HEK293 (cell line): ENCODE data around the gene PCDH1.

Experiments used
- CTCF ChIA-PET: fragments of 350-600 bp; formaldehyde crosslinking; extraction: SDS; loops from one replicate; lab custom pipeline; 2021; ENCODE audit warnings: antibody characterized with exemption; lab: Yijun Ruan, JAX
- POLR2A ChIA-PET: fragments of 300-600 bp; formaldehyde crosslinking; extraction: SDS; loops from one replicate; lab custom pipeline; 2020; ENCODE audit warnings: antibody characterized with exemption, inconsistent platforms; lab: Yijun Ruan, JAX
- H3K27ac ChIP-seq: fragments of 200-500 bp; sonication (Bioruptor generic); 2 replicates; pipeline ENCODE4 v1.5.1; 2014; ENCODE audit warnings: low read depth, low read length, control low read depth, inconsistent platforms; ENCODE audit errors: extremely low read depth
- H3K36me3 ChIP-seq, 2 experiments: fragments of 200-500 bp in 1 of 2; sonication (Bioruptor generic) in 1 of 2; 1 replicate in 1 of 2; 2 replicates in 1 of 2; pipeline ENCODE4 v1.5.1; 2014 to 2017; ENCODE audit warnings: inconsistent platforms in 2 of 2, low read length in 2 of 2; ENCODE audit not compliant: control insufficient read depth in 2 of 2, insufficient read depth in 1 of 2
- H3K4me1 ChIP-seq: fragments of 200-500 bp; sonication (Bioruptor generic); 2 replicates; pipeline ENCODE4 v1.5.1; 2014; ENCODE audit warnings: mild to moderate bottlenecking, low read length, inconsistent platforms; ENCODE audit not compliant: control insufficient read depth, insufficient read depth
- H3K4me3 ChIP-seq: 2 replicates; pipeline ENCODE4 v1.5.1; 2011; ENCODE audit warnings: low read depth, mild to moderate bottlenecking, control low read depth, low read length, moderate library complexity
- H3K9me3 ChIP-seq: fragments of 200-500 bp; sonication (Bioruptor generic); 2 replicates; pipeline ENCODE4 v1.5.1; 2014; ENCODE audit warnings: low read depth, low read length, inconsistent platforms; ENCODE audit not compliant: control insufficient read depth, insufficient read depth
- KLF8 ChIP-seq: fragments of 450-650 bp; formaldehyde crosslinking; IDR thresholded peaks from 2 replicates; pipeline ENCODE4 v1.5.1; 2016; ENCODE audit warnings: missing biosample characterization, missing genetic modification characterization
- REPIN1 ChIP-seq: fragments of 450-650 bp; formaldehyde crosslinking; IDR thresholded peaks from 2 replicates; pipeline ENCODE4 v1.5.1; 2017; ENCODE audit warnings: missing biosample characterization, missing genetic modification characterization, low read depth
- SP7 ChIP-seq: fragments of 450-650 bp; formaldehyde crosslinking; IDR thresholded peaks from 2 replicates; pipeline ENCODE4 v1.5.1; 2016; ENCODE audit warnings: missing biosample characterization, missing genetic modification characterization
- ZBTB44 ChIP-seq: fragments of 450-650 bp; IDR thresholded peaks from 2 replicates; pipeline ENCODE4 v1.5.1; 2018; ENCODE audit warnings: missing biosample characterization, mild to moderate bottlenecking, missing genetic modification characterization
- ZBTB6 ChIP-seq: fragments of 450-650 bp; formaldehyde crosslinking; IDR thresholded peaks from 2 replicates; pipeline ENCODE4 v1.5.1; 2017; ENCODE audit warnings: missing biosample characterization, missing genetic modification characterization
- ZFP69B ChIP-seq: fragments of 450-650 bp; formaldehyde crosslinking; IDR thresholded peaks from 2 replicates; pipeline ENCODE4 v1.5.1; 2016; ENCODE audit warnings: missing biosample characterization, missing genetic modification characterization
- ZNF174 ChIP-seq: fragments of 450-650 bp; formaldehyde crosslinking; IDR thresholded peaks from 2 replicates; pipeline ENCODE4 v1.5.0; 2017; ENCODE audit warnings: missing biosample characterization, mild to moderate bottlenecking, missing genetic modification characterization
- ZNF175 ChIP-seq: fragments of 450-650 bp; formaldehyde crosslinking; IDR thresholded peaks from 2 replicates; pipeline ENCODE4 v1.5.1; 2016; ENCODE audit warnings: missing biosample characterization, missing genetic modification characterization
- ZNF184 ChIP-seq: fragments of 450-650 bp; IDR thresholded peaks from 2 replicates; pipeline ENCODE4 v1.5.1; 2018; ENCODE audit warnings: missing biosample characterization, mild to moderate bottlenecking, missing genetic modification characterization
- ZNF202 ChIP-seq: fragments of 450-650 bp; formaldehyde crosslinking; IDR thresholded peaks from 2 replicates; pipeline ENCODE4 v1.5.1; 2016; ENCODE audit warnings: missing biosample characterization, missing genetic modification characterization, borderline replicate concordance
- ZNF266 ChIP-seq: fragments of 450-650 bp; formaldehyde crosslinking; IDR thresholded peaks from 2 replicates; pipeline ENCODE4 v1.5.1; 2016; ENCODE audit warnings: missing biosample characterization, missing genetic modification characterization, low read depth
- ZNF354C ChIP-seq: fragments of 450-650 bp; formaldehyde crosslinking; IDR thresholded peaks from 2 replicates; pipeline ENCODE4 v1.5.1; 2016; ENCODE audit warnings: missing biosample characterization, missing genetic modification characterization, low read depth, borderline replicate concordance
- ZNF398 ChIP-seq: fragments of 450-650 bp; formaldehyde crosslinking; IDR thresholded peaks from 2 replicates; pipeline ENCODE4 v1.5.1; 2017; ENCODE audit warnings: missing biosample characterization, missing genetic modification characterization
- ZNF449 ChIP-seq: fragments of 450-650 bp; formaldehyde crosslinking; IDR thresholded peaks from 2 replicates; pipeline ENCODE4 v1.5.1; 2017; ENCODE audit warnings: missing biosample characterization, mild to moderate bottlenecking, missing genetic modification characterization, moderate library complexity
- ZNF518A ChIP-seq: fragments of 450-650 bp; formaldehyde crosslinking; conservative IDR thresholded peaks from 2 replicates; pipeline ENCODE4 v1.5.1; 2016; ENCODE audit warnings: low read depth, missing biosample characterization, missing genetic modification characterization
- ZNF621 ChIP-seq: fragments of 450-650 bp; formaldehyde crosslinking; IDR thresholded peaks from 2 replicates; pipeline ENCODE4 v1.5.1; 2017; ENCODE audit warnings: missing biosample characterization, missing genetic modification characterization
- ZNF654 ChIP-seq: fragments of 450-650 bp; formaldehyde crosslinking; IDR thresholded peaks from 2 replicates; pipeline ENCODE4 v1.5.1; 2016; ENCODE audit warnings: low read depth, missing biosample characterization, missing genetic modification characterization
- ZNF677 ChIP-seq: fragments of 450-650 bp; IDR thresholded peaks from 2 replicates; pipeline ENCODE4 v1.5.0; 2018; ENCODE audit warnings: missing biosample characterization, mild to moderate bottlenecking, missing genetic modification characterization, moderate library complexity
- ZNF791 ChIP-seq: fragments of 450-650 bp; formaldehyde crosslinking; IDR thresholded peaks from 2 replicates; pipeline ENCODE4 v1.5.1; 2016; ENCODE audit warnings: missing biosample characterization, missing genetic modification characterization
- ZNF843 ChIP-seq: fragments of 450-650 bp; formaldehyde crosslinking; IDR thresholded peaks from 2 replicates; pipeline ENCODE4 v1.5.1; 2016; ENCODE audit warnings: missing biosample characterization, missing genetic modification characterization

PCDH1 gene

GRCh38 chr5:141807329-141807728, 70.9 kb downstream of the PCDH1 start:
- POLR2A ChIA-PET: no interaction called here
- Histone ChIP-seq H3K27ac (no peak overlapping the region), H3K4me1 (no peaks in the 10 kb centered on the region), H3K9me3 (no peaks in the 10 kb centered on the region)
- TF ChIP-seq SP7 (tag by site-specific recombination) (no peak), ZNF354C (tag by site-specific recombination) (no peak), ZNF621 (tag by site-specific recombination) (no peak), ZNF175 (no peak), ZBTB6 (tag by site-specific recombination) (no peak), ZNF449 (tag by site-specific recombination) (no peak), ZNF398 (tag by site-specific recombination) (no peak), ZNF843 (tag by site-specific recombination) (no peak), ZFP69B (tag by site-specific recombination) (no peak), REPIN1 (tag by site-specific recombination) (no peak), ZNF677 (no peak), ZNF791 (tag by site-specific recombination) (no peak), ZBTB44 (tag by site-specific recombination) (no peak), ZNF654 (tag by site-specific recombination) (no peak), ZNF174 (tag by site-specific recombination) (no peak), KLF8 (tag by site-specific recombination) (no peak), ZNF184 (tag by site-specific recombination) (no peak), ZNF202 (tag by site-specific recombination) (no peak), ZNF518A (tag by site-specific recombination) (no peak), ZNF266 (no peak)
- TF ChIP-seq, all 188 proteins: peak for 0
- CTCF ChIA-PET: interaction anchor here (0.6 to 1.1 kb wide), 5 partner anchors 15 to 154 kb away, joined by 3 to 5 read pairs (median 3); no protein-coding TSS in a partner anchor
- Histone ChIP-seq H3K4me3 (no peak overlapping the region), H3K36me3 (no peaks in the 10 kb centered on the region)
